A673 (cell line): ENCODE results near the gene ATP2B2. TPM values are rescaled to one million over a fixed set of nuclear protein-coding genes. Genes with fewer than 3 reads are reported as not detected.

Source experiments
- BruUV-seq: library from RNA; stranded (reverse); fragments of 400-500 nt; replicated peaks from 2 replicates; lab custom pipeline; 2021; lab: Mats Ljungman, UMichigan
- CTCF ChIA-PET: fragments of 300-600 bp; sonication (Branson Sonifier 250); formaldehyde crosslinking; loops from one replicate; lab custom pipeline; 2022; ENCODE audit warnings: antibody characterized with exemption; lab: Charles Lee
- POLR2A ChIA-PET: fragments of 300-600 bp; sonication (Branson Sonifier 250); formaldehyde crosslinking; loops from one replicate; lab custom pipeline; 2022; ENCODE audit warnings: antibody characterized with exemption; ENCODE audit not compliant: low non-redundant PET; lab: Charles Lee
- DNase-seq: peaks from one replicate; pipeline ENCODE4 v3.0.0-alpha.2; 2015; ENCODE audit warnings: low spot score
- H3K27ac ChIP-seq: fragments of 200-600 bp; sonication (generic); 2 replicates; pipeline ENCODE4 v1.5.1; 2016; ENCODE audit warnings: mixed run types, low read depth, mild to moderate bottlenecking, mixed read lengths, antibody characterized with exemption, low read length; ENCODE audit not compliant: poor library complexity, severe bottlenecking
- H3K27me3 ChIP-seq: fragments of 200-600 bp; sonication (generic); replicated peaks from 2 replicates; pipeline ENCODE4 v1.6.1; 2017; ENCODE audit warnings: mixed run types, low read depth, mild to moderate bottlenecking, mixed read lengths, antibody characterized with exemption, low read length; ENCODE audit not compliant: insufficient read depth, poor library complexity
- H3K36me3 ChIP-seq: fragments of 200-600 bp; sonication (generic); 2 replicates; pipeline ENCODE4 v1.6.1; 2016; ENCODE audit warnings: mixed run types, mild to moderate bottlenecking, mixed read lengths, antibody characterized with exemption, low read length; ENCODE audit not compliant: insufficient read depth, poor library complexity, severe bottlenecking
- H3K4me1 ChIP-seq: fragments of 200-600 bp; sonication (generic); 2 replicates; pipeline ENCODE4 v1.6.1; 2017; ENCODE audit warnings: mixed run types, mild to moderate bottlenecking, mixed read lengths, antibody characterized with exemption, low read length; ENCODE audit not compliant: insufficient read depth, poor library complexity, severe bottlenecking
- H3K4me3 ChIP-seq: fragments of 200-600 bp; sonication (generic); 2 replicates; pipeline ENCODE4 v1.5.1; 2016; ENCODE audit warnings: low read depth, mixed run types, mild to moderate bottlenecking, mixed read lengths, low read length; ENCODE audit not compliant: poor library complexity, severe bottlenecking
- H3K9me3 ChIP-seq: fragments of 200-600 bp; sonication (generic); 2 replicates; pipeline ENCODE4 v1.6.1; 2016; ENCODE audit warnings: mixed run types, low read depth, mild to moderate bottlenecking, mixed read lengths, antibody characterized with exemption, low read length; ENCODE audit not compliant: poor library complexity, severe bottlenecking
- CTCF ChIP-seq: fragments of 300-800, 200-600 bp; sonication (generic); conservative IDR thresholded peaks from 2 replicates; pipeline ENCODE4 v1.5.1; 2017; ENCODE audit warnings: low read depth, mild to moderate bottlenecking, antibody characterized with exemption, low read length, moderate library complexity, mixed read lengths
- EZH2 ChIP-seq: fragments of 200-600 bp; sonication (generic); IDR thresholded peaks from 2 replicates; pipeline ENCODE4 v1.6.1; 2017; ENCODE audit warnings: borderline replicate concordance, low read depth, mild to moderate bottlenecking, mixed read lengths, antibody characterized with exemption, low read length; ENCODE audit not compliant: poor library complexity, severe bottlenecking
- intact Hi-C: fragments of 100-400 bp; cut with micrococcal nuclease; formaldehyde crosslinking; loops from one replicate; pipeline ENCODE4 v1.10.0; 2022; ENCODE audit not compliant: unreplicated experiment
- total RNA-seq: library from RNA; stranded (reverse); gene quantifications from 2 replicates; pipeline ENCODE4 v1.2.3, GENCODE V29; 2021

ATP2B2 gene
- total RNA-seq, 1 experiment from 2014 or later = 0.17 TPM

- Histone ChIP-seq H3K27ac (no peak overlapping the region), H3K4me3 (no peak overlapping the region), H3K4me1 (no peaks in the 10 kb centered on the region), H3K27me3 (peaks cover 5% of the 10 kb centered on the region), H3K9me3 (no peaks in the 10 kb centered on the region), H3K36me3 (no peaks in the 10 kb centered on the region)
- TF ChIP-seq EZH2 = no peak
- TF ChIP-seq CTCF = no peak
- CTCF ChIA-PET = no interaction called here
- BruUV-seq = no TSS peak
- intact Hi-C loops = no loop called here
- POLR2A ChIA-PET = no interaction called here
- no peak for DNase-seq
Observed at GRCh38 chr3:10379161-10379560, 126.2 kb downstream of the ATP2B2 start.

- no peaks in the 10 kb centered on the region for H3K9me3 ChIP-seq
- ChIA-PET CTCF (no interaction called here), POLR2A (no interaction called here)
- no peaks in the 10 kb centered on the region for H3K36me3 ChIP-seq
- no peak for DNase-seq
- no peak overlapping the region for H3K27ac ChIP-seq
- H3K27me3 ChIP-seq = peaks cover under 1% of the 10 kb centered on the region
- H3K4me3 ChIP-seq = no peak overlapping the region
- no peaks in the 10 kb centered on the region for H3K4me1 ChIP-seq
- no peak for TF ChIP-seq EZH2
- no peak for TF ChIP-seq CTCF
- BruUV-seq = no TSS peak
- intact Hi-C loops = no loop called here
Observed at GRCh38 chr3:10378742-10379141, 126.6 kb downstream of the ATP2B2 start.

GRCh38 chr3:10378246-10378645 lies 127.1 kb downstream of the ATP2B2 start:
- DNase-seq = no peak
- intact Hi-C loops = no loop called here
- no peaks in the 10 kb centered on the region for H3K4me1 ChIP-seq

More at GRCh38 chr3:10378246-10378645, 127.1 kb downstream of the ATP2B2 start:
- no peaks in the 10 kb centered on the region for H3K27me3 ChIP-seq
- no peaks in the 10 kb centered on the region for H3K9me3 ChIP-seq
- H3K36me3 ChIP-seq = no peaks in the 10 kb centered on the region
- ChIA-PET CTCF (no interaction called here), POLR2A (no interaction called here)
- H3K27ac ChIP-seq = no peak overlapping the region
- TF ChIP-seq EZH2 (no peak), CTCF (no peak)
- BruUV-seq = no TSS peak
- H3K4me3 ChIP-seq = no peak overlapping the region
